HEK293T (cell line): ENCODE measurements around the gene CD38.

Source experiments
- CTCF ChIA-PET: fragments of 350-600 bp; formaldehyde crosslinking; extraction: SDS; loops from one replicate; lab custom pipeline; 2021; ENCODE audit warnings: antibody characterized with exemption, inconsistent platforms; lab: Yijun Ruan, JAX
- POLR2A ChIA-PET: fragments of 350-600 bp; formaldehyde crosslinking; extraction: SDS; loops from one replicate; lab custom pipeline; 2020; ENCODE audit warnings: antibody characterized with exemption, inconsistent platforms; lab: Yijun Ruan, JAX
- DNase-seq: peaks from one replicate; pipeline ENCODE4 v3.0.0; 2012; ENCODE audit warnings: mixed read lengths; ENCODE audit errors: extremely low spot score
- ARNT ChIP-seq: fragments of 450-650 bp; IDR thresholded peaks from 2 replicates; pipeline ENCODE4 v1.6.1; 2017; ENCODE audit warnings: mild to moderate bottlenecking
- BHLHE40 ChIP-seq: fragments of 450-650 bp; IDR thresholded peaks from 2 replicates; pipeline ENCODE4 v1.6.1; 2016; ENCODE audit warnings: mild to moderate bottlenecking, moderate library complexity, borderline replicate concordance
- CTBP1 ChIP-seq: fragments of 450-650 bp; IDR thresholded peaks from 2 replicates; pipeline ENCODE4 v1.6.1; 2016; ENCODE audit warnings: borderline replicate concordance
- ELF4 ChIP-seq: fragments of 450-650 bp; IDR thresholded peaks from 2 replicates; pipeline ENCODE4 v1.6.1; 2017; ENCODE audit warnings: antibody characterized with exemption
- FOXA1 ChIP-seq: fragments of 450-650 bp; IDR thresholded peaks from 2 replicates; pipeline ENCODE4 v1.6.1; 2016; ENCODE audit warnings: mild to moderate bottlenecking
- FOXK2 ChIP-seq: fragments of 450-650 bp; IDR thresholded peaks from 2 replicates; pipeline ENCODE4 v1.6.1; 2016; ENCODE audit warnings: mild to moderate bottlenecking
- FOXM1 ChIP-seq: fragments of 450-650 bp; IDR thresholded peaks from 2 replicates; pipeline ENCODE4 v1.6.1; 2017; ENCODE audit warnings: mild to moderate bottlenecking, borderline replicate concordance
- HDGF ChIP-seq: fragments of 450-650 bp; IDR thresholded peaks from 2 replicates; pipeline ENCODE4 v1.6.1; 2017; ENCODE audit warnings: antibody characterized with exemption, borderline replicate concordance
- L3MBTL2 ChIP-seq: fragments of 450-650 bp; conservative IDR thresholded peaks from 2 replicates; pipeline ENCODE4 v1.6.1; 2016; ENCODE audit warnings: mild to moderate bottlenecking
- LEF1 ChIP-seq: fragments of 450-650 bp; IDR thresholded peaks from 2 replicates; pipeline ENCODE4 v1.6.1; 2017; ENCODE audit warnings: mild to moderate bottlenecking, borderline replicate concordance
- NFRKB ChIP-seq: fragments of 450-650 bp; IDR thresholded peaks from 2 replicates; pipeline ENCODE4 v1.6.1; 2016; ENCODE audit warnings: mild to moderate bottlenecking, moderate library complexity
- SP1 ChIP-seq: fragments of 450-650 bp; IDR thresholded peaks from 2 replicates; pipeline ENCODE4 v1.6.1; 2017
- SUZ12 ChIP-seq: fragments of 450-650 bp; IDR thresholded peaks from 2 replicates; pipeline ENCODE4 v1.6.1; 2016; ENCODE audit warnings: mild to moderate bottlenecking
- TARDBP ChIP-seq: fragments of 450-650 bp; IDR thresholded peaks from 2 replicates; pipeline ENCODE4 v1.6.1; 2016
- ZNF384 ChIP-seq: fragments of 450-650 bp; IDR thresholded peaks from 2 replicates; pipeline ENCODE4 v1.6.1; 2016
- TF ChIP-seq, protein P1 (sequence below): fragments of 450-650 bp; IDR thresholded peaks from 2 replicates; pipeline ENCODE4 v1.6.1; 2016

CD38 gene

DNA sequence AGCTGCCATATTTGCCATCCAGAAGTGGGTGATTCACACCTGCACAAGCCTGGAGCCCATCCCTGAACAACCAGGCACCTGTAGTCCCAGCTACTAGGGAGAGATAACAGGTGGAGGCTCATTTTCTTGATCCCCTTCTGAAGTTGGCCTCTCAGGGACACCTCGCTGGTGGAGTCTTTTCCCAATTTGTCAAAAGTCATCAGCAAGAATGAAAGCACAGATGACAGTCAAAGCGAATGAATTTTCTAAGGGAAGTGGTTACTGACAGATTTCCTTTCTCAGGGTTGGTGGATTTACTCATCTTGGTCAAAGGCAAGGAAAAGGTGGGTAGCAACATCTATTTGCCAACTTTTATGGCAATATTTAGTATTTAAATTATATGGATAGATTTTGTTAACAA, 123.9 kb downstream of the CD38 start:
- CTCF ChIA-PET = no interaction called here

DNA sequence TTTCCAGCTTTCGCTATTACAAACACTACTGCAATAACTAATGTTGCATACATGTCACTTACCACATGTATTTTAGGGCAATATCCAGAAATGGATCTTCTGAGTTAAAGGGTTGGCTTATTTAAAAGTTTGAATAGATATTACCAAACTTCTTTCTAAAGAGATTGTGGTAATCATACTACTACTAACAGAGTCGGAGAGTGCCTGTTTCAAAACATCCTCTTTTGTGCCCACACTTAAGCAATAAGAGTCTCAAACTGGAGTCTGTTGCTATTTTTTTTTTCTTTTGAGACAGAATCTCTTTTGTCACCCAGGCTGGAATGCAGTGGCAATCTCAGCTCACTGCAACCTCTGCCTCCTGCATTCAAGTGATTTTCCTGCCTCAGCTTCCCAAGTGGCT, 124.6 kb downstream of the CD38 start:
- TF ChIP-seq LEF1 (no peak), SP1 (no peak), ARNT (no peak), ZNF384 (no peak), NFRKB (no peak), L3MBTL2 (no peak), FOXM1 (no peak), ELF4 (no peak), SUZ12 (no peak), TARDBP (no peak), FOXA1 (no peak), HDGF (no peak)
- TF ChIP-seq, protein P1, sequence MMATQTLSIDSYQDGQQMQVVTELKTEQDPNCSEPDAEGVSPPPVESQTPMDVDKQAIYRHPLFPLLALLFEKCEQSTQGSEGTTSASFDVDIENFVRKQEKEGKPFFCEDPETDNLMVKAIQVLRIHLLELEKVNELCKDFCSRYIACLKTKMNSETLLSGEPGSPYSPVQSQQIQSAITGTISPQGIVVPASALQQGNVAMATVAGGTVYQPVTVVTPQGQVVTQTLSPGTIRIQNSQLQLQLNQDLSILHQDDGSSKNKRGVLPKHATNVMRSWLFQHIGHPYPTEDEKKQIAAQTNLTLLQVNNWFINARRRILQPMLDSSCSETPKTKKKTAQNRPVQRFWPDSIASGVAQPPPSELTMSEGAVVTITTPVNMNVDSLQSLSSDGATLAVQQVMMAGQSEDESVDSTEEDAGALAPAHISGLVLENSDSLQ = no peak
- POLR2A ChIA-PET = no interaction called here
- DNase-seq = no peak
- CTCF ChIA-PET = no interaction called here

More for the DNA sequence above, 123.9 kb downstream of the CD38 start:
- POLR2A ChIA-PET = no interaction called here
- TF ChIP-seq CTBP1 (no peak), SUZ12 (no peak), NFRKB (no peak), LEF1 (no peak), TARDBP (no peak), HDGF (no peak), ARNT (no peak), ZNF384 (no peak), L3MBTL2 (no peak), FOXK2 (no peak), ELF4 (no peak), BHLHE40 (no peak)
- TF ChIP-seq, protein P1 = no peak
- DNase-seq = no peak
